HL-60 (cell line): ENCODE data around the gene NOTCH3.
A peak's percentile ranks its signal among the peaks of the same experiment; 100 is the strongest.

Experiments
- DNase-seq, 2 experiments: peaks; one replicate each; pipeline ENCODE4 v3.0.0-alpha.2; 2010 to 2020; ENCODE audit warnings: low read depth in 1 of 2, low spot score in 1 of 2
- H3K27ac ChIP-seq: fragments of 250-450 bp; sonication (Bioruptor Pico); replicated peaks from 2 replicates; pipeline ENCODE4 v1.5.1; 2020; ENCODE audit warnings: mild to moderate bottlenecking, moderate library complexity
- H3K27me3 ChIP-seq: fragments of 250-450 bp; sonication (Bioruptor Pico); 2 replicates; pipeline ENCODE4 v1.5.1; 2021; ENCODE audit warnings: mild to moderate bottlenecking, moderate library complexity; ENCODE audit not compliant: insufficient read depth, poor library complexity, severe bottlenecking
- H3K4me3 ChIP-seq: replicated peaks from 2 replicates; pipeline ENCODE4 v1.5.1; 2011; ENCODE audit warnings: mild to moderate bottlenecking, control low read depth, low read length; ENCODE audit not compliant: insufficient read depth
- GABPA ChIP-seq: IDR thresholded peaks from 2 replicates; pipeline ENCODE4 v1.6.1; 2012; ENCODE audit warnings: low read depth
- POLR2AphosphoS5 ChIP-seq: IDR thresholded peaks from 2 replicates; pipeline ENCODE4 v1.6.1; 2012; ENCODE audit warnings: low read depth
- SPI1 ChIP-seq: IDR thresholded peaks from 2 replicates; pipeline ENCODE4 v1.6.1; 2012; ENCODE audit warnings: low read depth, mild to moderate bottlenecking, borderline replicate concordance
- TF ChIP-seq, protein P1 (sequence below): IDR thresholded peaks from 2 replicates; pipeline ENCODE4 v1.6.1; 2012; ENCODE audit warnings: low read depth; ENCODE audit not compliant: insufficient replicate concordance
- TF ChIP-seq, protein P2 (sequence below): IDR thresholded peaks from one replicate; pipeline ENCODE4 v1.5.1; 2011; ENCODE audit warnings: low read length, control low read depth, inconsistent platforms; ENCODE audit not compliant: insufficient read depth

NOTCH3 gene

DNA sequence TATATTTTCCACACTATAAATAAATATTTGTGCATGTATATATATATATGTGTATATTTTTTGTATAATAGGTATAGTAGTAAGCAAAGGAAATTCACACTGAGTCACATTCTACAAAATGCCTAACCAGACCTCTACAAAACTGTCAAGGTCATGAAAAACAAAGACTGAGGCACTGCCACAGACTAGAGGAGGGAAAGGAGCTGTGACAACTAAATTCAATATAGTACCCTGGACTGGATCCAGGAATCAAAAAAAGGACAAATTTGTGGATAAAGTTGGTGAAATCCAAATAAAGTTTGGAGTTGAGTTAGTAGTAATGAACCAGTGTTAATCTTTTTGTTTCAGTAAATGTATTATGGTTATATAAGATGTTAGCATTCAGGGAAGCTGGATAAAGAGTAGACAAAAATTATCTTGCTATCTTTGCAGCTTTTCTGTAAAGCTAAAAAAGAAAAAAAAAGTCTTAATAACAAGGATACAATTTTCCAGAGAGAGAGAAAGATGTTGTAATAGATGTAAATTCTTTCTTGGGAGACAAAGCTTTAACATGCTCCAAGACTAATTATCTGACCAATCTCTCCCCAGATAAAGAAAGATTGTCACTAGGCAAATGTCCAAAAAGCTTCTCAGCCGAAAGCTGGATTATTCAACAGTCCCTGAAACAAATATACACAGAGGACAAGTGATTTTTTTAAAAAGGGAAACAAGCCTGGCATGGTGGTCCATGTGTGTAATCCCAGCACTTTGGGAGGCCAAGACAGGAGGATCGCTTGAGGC, 74.5 kb downstream of the NOTCH3 start:
- peak overlapping the region; percentile 89 for H3K4me3 ChIP-seq
- TF ChIP-seq, protein P1, sequence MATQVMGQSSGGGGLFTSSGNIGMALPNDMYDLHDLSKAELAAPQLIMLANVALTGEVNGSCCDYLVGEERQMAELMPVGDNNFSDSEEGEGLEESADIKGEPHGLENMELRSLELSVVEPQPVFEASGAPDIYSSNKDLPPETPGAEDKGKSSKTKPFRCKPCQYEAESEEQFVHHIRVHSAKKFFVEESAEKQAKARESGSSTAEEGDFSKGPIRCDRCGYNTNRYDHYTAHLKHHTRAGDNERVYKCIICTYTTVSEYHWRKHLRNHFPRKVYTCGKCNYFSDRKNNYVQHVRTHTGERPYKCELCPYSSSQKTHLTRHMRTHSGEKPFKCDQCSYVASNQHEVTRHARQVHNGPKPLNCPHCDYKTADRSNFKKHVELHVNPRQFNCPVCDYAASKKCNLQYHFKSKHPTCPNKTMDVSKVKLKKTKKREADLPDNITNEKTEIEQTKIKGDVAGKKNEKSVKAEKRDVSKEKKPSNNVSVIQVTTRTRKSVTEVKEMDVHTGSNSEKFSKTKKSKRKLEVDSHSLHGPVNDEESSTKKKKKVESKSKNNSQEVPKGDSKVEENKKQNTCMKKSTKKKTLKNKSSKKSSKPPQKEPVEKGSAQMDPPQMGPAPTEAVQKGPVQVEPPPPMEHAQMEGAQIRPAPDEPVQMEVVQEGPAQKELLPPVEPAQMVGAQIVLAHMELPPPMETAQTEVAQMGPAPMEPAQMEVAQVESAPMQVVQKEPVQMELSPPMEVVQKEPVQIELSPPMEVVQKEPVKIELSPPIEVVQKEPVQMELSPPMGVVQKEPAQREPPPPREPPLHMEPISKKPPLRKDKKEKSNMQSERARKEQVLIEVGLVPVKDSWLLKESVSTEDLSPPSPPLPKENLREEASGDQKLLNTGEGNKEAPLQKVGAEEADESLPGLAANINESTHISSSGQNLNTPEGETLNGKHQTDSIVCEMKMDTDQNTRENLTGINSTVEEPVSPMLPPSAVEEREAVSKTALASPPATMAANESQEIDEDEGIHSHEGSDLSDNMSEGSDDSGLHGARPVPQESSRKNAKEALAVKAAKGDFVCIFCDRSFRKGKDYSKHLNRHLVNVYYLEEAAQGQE = no peak
- no peak for TF ChIP-seq GABPA
- TF ChIP-seq POLR2AphosphoS5 = no peak
- no peak for TF ChIP-seq SPI1
- TF ChIP-seq, protein P2, sequence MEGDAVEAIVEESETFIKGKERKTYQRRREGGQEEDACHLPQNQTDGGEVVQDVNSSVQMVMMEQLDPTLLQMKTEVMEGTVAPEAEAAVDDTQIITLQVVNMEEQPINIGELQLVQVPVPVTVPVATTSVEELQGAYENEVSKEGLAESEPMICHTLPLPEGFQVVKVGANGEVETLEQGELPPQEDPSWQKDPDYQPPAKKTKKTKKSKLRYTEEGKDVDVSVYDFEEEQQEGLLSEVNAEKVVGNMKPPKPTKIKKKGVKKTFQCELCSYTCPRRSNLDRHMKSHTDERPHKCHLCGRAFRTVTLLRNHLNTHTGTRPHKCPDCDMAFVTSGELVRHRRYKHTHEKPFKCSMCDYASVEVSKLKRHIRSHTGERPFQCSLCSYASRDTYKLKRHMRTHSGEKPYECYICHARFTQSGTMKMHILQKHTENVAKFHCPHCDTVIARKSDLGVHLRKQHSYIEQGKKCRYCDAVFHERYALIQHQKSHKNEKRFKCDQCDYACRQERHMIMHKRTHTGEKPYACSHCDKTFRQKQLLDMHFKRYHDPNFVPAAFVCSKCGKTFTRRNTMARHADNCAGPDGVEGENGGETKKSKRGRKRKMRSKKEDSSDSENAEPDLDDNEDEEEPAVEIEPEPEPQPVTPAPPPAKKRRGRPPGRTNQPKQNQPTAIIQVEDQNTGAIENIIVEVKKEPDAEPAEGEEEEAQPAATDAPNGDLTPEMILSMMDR = no peak
- H3K27me3 ChIP-seq = no peaks in the 10 kb centered on the region
- peak overlapping the region; percentile 89 for H3K27ac ChIP-seq
- DNase-seq = no peak

DNA sequence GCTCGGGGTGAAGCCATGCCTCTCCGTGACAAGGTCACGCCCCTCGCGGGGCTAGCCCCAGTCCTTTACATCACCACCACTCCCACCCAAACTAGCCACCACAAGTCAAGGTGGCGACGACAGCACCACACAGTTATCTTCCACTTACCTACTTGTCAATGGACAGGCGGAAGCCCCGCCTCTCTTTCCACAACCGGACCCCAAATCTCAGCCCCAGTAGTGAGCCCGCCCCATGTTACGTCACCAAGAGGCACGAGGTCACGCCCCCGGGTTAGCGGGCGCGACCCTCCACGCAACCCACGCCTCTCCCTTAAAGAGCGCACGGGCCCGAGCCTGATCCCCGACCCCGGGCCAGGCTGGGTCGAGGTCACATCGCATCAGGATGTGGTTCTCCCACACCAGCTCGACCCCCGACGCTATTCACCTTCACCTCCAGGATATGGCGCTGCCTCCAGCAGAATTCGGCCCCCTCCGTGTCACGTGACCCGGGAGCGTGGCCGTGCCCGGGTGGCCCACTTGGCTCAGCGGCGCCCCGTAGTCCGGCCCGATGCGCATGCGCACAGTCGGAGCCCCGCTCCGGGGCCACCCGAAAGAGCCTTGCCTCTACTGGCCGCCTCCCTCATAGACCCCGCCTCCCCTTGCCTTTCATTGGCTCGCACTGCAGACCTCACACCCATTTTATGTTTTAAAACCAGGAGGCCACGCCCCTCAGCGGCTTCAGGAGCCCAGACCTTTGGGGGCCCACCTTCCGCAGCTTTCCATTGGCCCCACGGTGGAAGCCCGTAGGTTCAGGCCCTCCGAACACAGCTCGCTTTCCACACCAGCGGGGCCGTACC, 75.3 kb downstream of the NOTCH3 start:
- no peaks in the 10 kb centered on the region for H3K27me3 ChIP-seq
- peak overlapping the region; percentile 89 for H3K4me3 ChIP-seq
- peak; percentile 97 to 98 for DNase-seq
- TF ChIP-seq GABPA (no peak), SPI1 (no peak), POLR2AphosphoS5 (peak; percentile 76)
- TF ChIP-seq, protein P2 = no peak
- TF ChIP-seq, protein P1 = no peak
- peak overlapping the region; percentile 89 for H3K27ac ChIP-seq

DNA sequence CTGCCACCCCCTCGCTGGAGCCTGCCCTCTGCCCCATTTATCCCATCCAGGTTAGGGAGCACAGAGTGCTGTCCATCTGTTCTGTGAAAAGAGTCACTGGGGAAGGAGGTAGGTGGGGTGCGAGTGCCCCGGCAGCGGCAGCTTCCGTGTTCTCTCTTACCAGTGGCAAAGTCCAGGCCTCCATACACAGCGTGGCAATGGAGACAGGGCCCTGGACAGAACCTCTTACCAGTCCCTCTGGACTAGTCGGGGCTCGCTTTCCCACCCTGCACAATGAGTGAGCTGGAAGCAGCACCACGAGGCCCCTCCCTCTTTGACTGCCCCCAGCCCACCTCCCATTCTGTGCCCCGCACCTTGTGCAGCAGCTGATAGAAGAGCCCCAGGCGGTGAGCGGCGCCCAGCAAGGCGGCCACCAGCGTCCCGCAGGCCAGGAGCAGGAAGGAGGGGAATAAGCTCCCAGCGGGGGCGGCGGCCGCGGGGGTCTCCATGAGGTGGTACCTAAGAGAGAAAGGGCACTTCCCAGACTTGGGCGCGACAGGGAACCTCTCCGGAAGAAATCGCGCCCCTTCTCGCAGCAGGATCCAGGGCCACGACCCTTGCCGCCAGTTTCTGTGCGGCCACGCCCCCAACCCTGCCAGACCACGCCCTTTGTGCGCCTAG, 76.1 kb downstream of the NOTCH3 start:
- TF ChIP-seq, protein P2 = no peak
- Histone ChIP-seq H3K27ac (peak overlapping the region; percentile 89), H3K27me3 (no peaks in the 10 kb centered on the region), H3K4me3 (peak overlapping the region; percentile 89)
- peak; percentile 26 to 42 for DNase-seq
